Dedifferentiated amniotic fluid mesenchymal stem cell (primary cell): Measurements from ENCODE around the gene QRICH2.
A peak's percentile ranks its signal among the peaks of the same experiment; 100 is the strongest.
"Not testable (repeated sequence)": the region's sequence is repeated elsewhere in the genome, so short reads cannot be mapped to it uniquely, and the experiment has no call there.

Experiments used
- DNase-seq: peaks from one replicate; pipeline ENCODE4 v3.0.0-alpha.2; 2016; ENCODE audit errors: extremely low spot score

Gene QRICH2

GRCh38 chr17:76326306-76326705 lies 18.2 kb upstream of the QRICH2 start:
- no peak for DNase-seq

GRCh38 chr17:76318586-76318985 lies 10.5 kb upstream of the QRICH2 start:
- no peak for DNase-seq

GRCh38 chr17:76317535-76317934 lies 9.5 kb upstream of the QRICH2 start:
- no peak for DNase-seq

- DNase-seq = no peak
Measured at GRCh38 chr17:76314392-76315227, 6.5 kb upstream of the QRICH2 start.

GRCh38 chr17:76312735-76313134 lies 4.7 kb upstream of the QRICH2 start:
- DNase-seq = no peak

- DNase-seq = no peak
Measured at GRCh38 chr17:76309461-76309860, 1.4 kb upstream of the QRICH2 start.

GRCh38 chr17:76307299-76307965 lies 644 bp downstream of the QRICH2 start:
- DNase-seq = no peak

GRCh38 chr17:76305135-76305454 lies 3.0 kb downstream of the QRICH2 start:
- DNase-seq = not testable (repeated sequence)

GRCh38 chr17:76304226-76305134 lies 3.6 kb downstream of the QRICH2 start:
- DNase-seq = no peak

GRCh38 chr17:76297436-76297835 lies 10.6 kb downstream of the QRICH2 start:
- DNase-seq = no peak

- no peak for DNase-seq
Measured at GRCh38 chr17:76296889-76297288, 11.2 kb downstream of the QRICH2 start.

- DNase-seq = no peak
Measured at GRCh38 chr17:76296186-76296585, 11.9 kb downstream of the QRICH2 start.

GRCh38 chr17:76293106-76293505 lies 15.0 kb downstream of the QRICH2 start:
- DNase-seq = no peak

GRCh38 chr17:76292567-76292966 lies 15.5 kb downstream of the QRICH2 start:
- no peak for DNase-seq

- DNase-seq = no peak
Measured at GRCh38 chr17:76281573-76282371, 26.3 kb downstream of the QRICH2 start.

GRCh38 chr17:76280650-76281049 lies 27.4 kb downstream of the QRICH2 start:
- DNase-seq = no peak

- no peak for DNase-seq
Measured at GRCh38 chr17:76279742-76280287, 28.3 kb downstream of the QRICH2 start.

- DNase-seq = peak; percentile 57
Measured at GRCh38 chr17:76278952-76279741, 28.9 kb downstream of the QRICH2 start.

GRCh38 chr17:76278268-76278908 lies 29.7 kb downstream of the QRICH2 start:
- no peak for DNase-seq
